Measurements from ENCODE around the gene EPS15. TPM values are rescaled to one million over a fixed set of nuclear protein-coding genes. Genes with fewer than 3 reads are reported as not detected.

EPS15 gene
- total and polyA plus RNA-seq, 7 donors: 16.4 to 131 (median 72.4) TPM

- intact Hi-C loops (cut with DNase I): no loop called here
- TF ChIP-seq POLR2AphosphoS5 (IDR thresholded peaks at IDR 0.05): no peak
- no peak for TF ChIP-seq CTCF (IDR thresholded peaks at IDR 0.05)
- no peak for TF ChIP-seq EP300 (IDR thresholded peaks at IDR 0.05)
- no peak for TF ChIP-seq POLR2A (IDR thresholded peaks at IDR 0.05)
- Histone ChIP-seq H3K27me3 (no peaks in the 10 kb centered on the region), H3K27ac (no peak overlapping the region), H3K9me3 (no peaks in the 10 kb centered on the region), H3K36me3 (no peaks in the 10 kb centered on the region), H3K4me3 (no peak overlapping the region), H3K4me1 (no peaks in the 10 kb centered on the region)
- 97 to 99% methylated on average over 2 of the region's 2 CpGs for WGBS, 2 donors
- no peak for DNase-seq
Observed at GRCh38 chr1:51525295-51525694, 6.2 kb upstream of the EPS15 start.

- 98% methylated on average over 1 of the region's 1 CpG for WGBS, 2 donors
- no peaks in the 10 kb centered on the region for H3K4me1 ChIP-seq
- no peaks in the 10 kb centered on the region for H3K36me3 ChIP-seq
- no peak overlapping the region for H3K4me3 ChIP-seq
- intact Hi-C loops (cut with DNase I): loop anchor here (5.0 kb wide), 1 partner anchor 247 kb away; no protein-coding TSS in a partner anchor
- no peaks in the 10 kb centered on the region for H3K9me3 ChIP-seq
- no peak for DNase-seq
- no peak overlapping the region for H3K27ac ChIP-seq
- TF ChIP-seq POLR2AphosphoS5 (IDR thresholded peaks at IDR 0.05): no peak
- no peak for TF ChIP-seq EP300 (IDR thresholded peaks at IDR 0.05)
- no peaks in the 10 kb centered on the region for H3K27me3 ChIP-seq
Observed at GRCh38 chr1:51524817-51525216, 5.8 kb upstream of the EPS15 start.

GRCh38 chr1:51523931-51524330, 4.9 kb upstream of the EPS15 start:
- peaks cover 0 to 3% (median 0%) of the 10 kb centered on the region in 4 donors for H3K4me1 ChIP-seq
- H3K27ac ChIP-seq: no peak overlapping the region
- 86 to 87% methylated on average over 4 of the region's 4 CpGs for WGBS, 2 donors
- no peaks in the 10 kb centered on the region for H3K9me3 ChIP-seq
- intact Hi-C loops (cut with DNase I): loop anchor here (5.0 kb wide), 1 partner anchor 248 kb away; no protein-coding TSS in a partner anchor
- no peak for DNase-seq
- no peaks in the 10 kb centered on the region for H3K27me3 ChIP-seq
- TF ChIP-seq POLR2A (IDR thresholded peaks at IDR 0.05) (no peak), POLR2AphosphoS5 (IDR thresholded peaks at IDR 0.05) (no peak), EP300 (IDR thresholded peaks at IDR 0.05) (no peak), CTCF (IDR thresholded peaks at IDR 0.05) (no peak)
- H3K36me3 ChIP-seq: no peaks in the 10 kb centered on the region
- no peak overlapping the region for H3K4me3 ChIP-seq

- intact Hi-C loops (cut with DNase I): loop anchor here (5.0 kb wide), 1 partner anchor 252 kb away; no protein-coding TSS in a partner anchor
- no peak for DNase-seq
- H3K4me1 ChIP-seq: peaks cover 3 to 21% (median 15%) of the 10 kb centered on the region in 4 donors
- H3K9me3 ChIP-seq: no peaks in the 10 kb centered on the region
- H3K27ac ChIP-seq: peak overlapping the region in 1 of 4 donors; percentile 93
- H3K36me3 ChIP-seq: no peaks in the 10 kb centered on the region
- no peaks in the 10 kb centered on the region for H3K27me3 ChIP-seq
- TF ChIP-seq POLR2AphosphoS5 (IDR thresholded peaks at IDR 0.05): no peak
- no peak for TF ChIP-seq CTCF (IDR thresholded peaks at IDR 0.05)
- TF ChIP-seq EP300 (IDR thresholded peaks at IDR 0.05): no peak
- TF ChIP-seq POLR2A (IDR thresholded peaks at IDR 0.05): no peak
- WGBS, 2 donors: 30 to 31% methylated on average over 3 of the region's 3 CpGs
- H3K4me3 ChIP-seq: no peak overlapping the region
Observed at GRCh38 chr1:51520700-51521248, 1.7 kb upstream of the EPS15 start.

- Histone ChIP-seq H3K27ac (peak overlapping the region in 3 of 4 donors; percentile 91 to 95 (median 93)), H3K4me3 (no peak overlapping the region), H3K4me1 (peaks cover 3 to 28% (median 19%) of the 10 kb centered on the region in 4 donors), H3K27me3 (no peaks in the 10 kb centered on the region), H3K36me3 (no peaks in the 10 kb centered on the region), H3K9me3 (no peaks in the 10 kb centered on the region)
- TF ChIP-seq CTCF (IDR thresholded peaks at IDR 0.05) (no peak), EP300 (IDR thresholded peaks at IDR 0.05) (no peak), POLR2AphosphoS5 (IDR thresholded peaks at IDR 0.05) (no peak), POLR2A (IDR thresholded peaks at IDR 0.05) (no peak)
- WGBS, 2 donors: 30 to 72% methylated on average over 8 of the region's 8 CpGs
- intact Hi-C loops (cut with DNase I): loop anchor here (5.0 to 10.0 kb wide), 5 partner anchors 97 to 545 kb away; partner anchors contain the start of genes CDKN2C, OSBPL9 and RNF11
- DNase-seq: no peak
Observed at GRCh38 chr1:51519865-51520699, 1.0 kb upstream of the EPS15 start.
